HepG2 (cell line): ENCODE results near the gene RNU11. TPM values are rescaled to one million over a fixed set of nuclear protein-coding genes. Genes with fewer than 3 reads are reported as not detected.

Experiments used
- ARHGAP35 ChIP-seq: sonication (generic); formaldehyde crosslinking; IDR thresholded peaks from 2 replicates; pipeline ENCODE4 v1.9.0; 2022; ENCODE audit warnings: mild to moderate bottlenecking, inconsistent platforms, moderate library complexity, missing genetic modification reagents, borderline replicate concordance
- ELF1 ChIP-seq: sonication (generic); formaldehyde crosslinking; IDR thresholded peaks from 2 replicates; pipeline ENCODE4 v1.4.0; 2020; ENCODE audit warnings: missing genetic modification reagents
- HIVEP1 ChIP-seq: sonication (generic); formaldehyde crosslinking; IDR thresholded peaks from 2 replicates; pipeline ENCODE4 v1.4.0; 2020; ENCODE audit warnings: mild to moderate bottlenecking, missing genetic modification reagents
- KLF6 ChIP-seq: IDR thresholded peaks from 2 replicates; pipeline ENCODE4 v1.8.0; 2016; ENCODE audit warnings: missing biosample characterization, missing genetic modification reagents
- SIN3B ChIP-seq: fragments of 150-350 bp; IDR thresholded peaks from 2 replicates; pipeline ENCODE4 v1.6.1; 2014; ENCODE audit warnings: low read length
- SP2 ChIP-seq: sonication (generic); formaldehyde crosslinking; IDR thresholded peaks from 2 replicates; pipeline ENCODE4 v1.5.1; 2020; ENCODE audit warnings: mild to moderate bottlenecking, missing genetic modification reagents
- TCF12 ChIP-seq, 2 experiments: fragments of 450-650 bp in 1 of 2; sonication (generic) in 1 of 2; formaldehyde crosslinking in 1 of 2; IDR thresholded peaks; 2 replicates each; pipeline versions ENCODE4 v1.6.1 to v1.8.0; 2017 to 2022; ENCODE audit warnings: antibody characterized with exemption in 1 of 2, mild to moderate bottlenecking in 1 of 2, missing genetic modification reagents in 1 of 2, moderate library complexity in 1 of 2
- XRCC5 ChIP-seq: fragments of 200-400 bp; formaldehyde crosslinking; optimal IDR thresholded peaks from 2 replicates; pipeline ENCODE3; 2017; ENCODE audit warnings: mild to moderate bottlenecking, low read length
- ZBTB1 ChIP-seq: sonication (generic); formaldehyde crosslinking; IDR thresholded peaks from 2 replicates; pipeline ENCODE4 v1.4.0; 2020; ENCODE audit warnings: missing genetic modification reagents, borderline replicate concordance
- ZBTB26 ChIP-seq: IDR thresholded peaks from 2 replicates; pipeline ENCODE4 v1.6.1; 2016; ENCODE audit warnings: missing compliant biosample characterization, missing genetic modification reagents, borderline replicate concordance
- ZMAT5 ChIP-seq: sonication (generic); formaldehyde crosslinking; IDR thresholded peaks from 2 replicates; pipeline ENCODE4 v1.5.0; 2020; ENCODE audit warnings: mild to moderate bottlenecking, low read depth, missing genetic modification reagents, borderline replicate concordance
- ZNF331 ChIP-seq: sonication (generic); formaldehyde crosslinking; IDR thresholded peaks from 2 replicates; pipeline ENCODE4 v1.4.0; 2020; ENCODE audit warnings: missing genetic modification reagents
- ZNF558 ChIP-seq: sonication (generic); formaldehyde crosslinking; IDR thresholded peaks from 2 replicates; pipeline ENCODE4 v1.9.0; 2022; ENCODE audit warnings: mild to moderate bottlenecking, missing genetic modification reagents, borderline replicate concordance
- ZNF660 ChIP-seq: sonication (generic); formaldehyde crosslinking; IDR thresholded peaks from 2 replicates; pipeline ENCODE4 v1.5.1; 2020; ENCODE audit warnings: mild to moderate bottlenecking, low read depth, missing genetic modification reagents, borderline replicate concordance
- ZNF678 ChIP-seq: sonication (generic); formaldehyde crosslinking; IDR thresholded peaks from 2 replicates; pipeline ENCODE4 v1.4.0; 2020; ENCODE audit warnings: mild to moderate bottlenecking, missing genetic modification reagents
- ZNF687 ChIP-seq: sonication (generic); formaldehyde crosslinking; IDR thresholded peaks from 2 replicates; pipeline ENCODE4 v1.5.1; 2020; ENCODE audit warnings: mild to moderate bottlenecking, missing genetic modification reagents, moderate library complexity
- ZNF839 ChIP-seq: sonication (generic); formaldehyde crosslinking; IDR thresholded peaks from 2 replicates; pipeline ENCODE4 v1.4.0; 2020; ENCODE audit warnings: missing genetic modification reagents, mild to moderate bottlenecking, borderline replicate concordance
- polyA plus RNA-seq, 8 experiments: library from polyadenylated mRNA; depleted of rRNA in 3 of 8; stranded (reverse) in 7 of 8; unstranded in 1 of 8; fragments of >200 nt; fragmentation: Illumina TruSeq in 4 of 8; extraction: Trizol in 4 of 8; gene quantifications; 2 replicates each; pipeline versions ENCODE4 v1.2.1 to v1.2.3, GENCODE V29; 2011 to 2016; ENCODE audit warnings: low read depth in 4 of 8, missing spikeins in 1 of 8, mixed read lengths in 1 of 8; ENCODE audit not compliant: insufficient read depth in 1 of 8
- total RNA-seq, 5 experiments: library from RNA; depleted of rRNA; stranded (reverse); fragments of >200 nt; fragmentation: Illumina TruSeq; extraction: Trizol; gene quantifications; 2 replicates each; pipeline ENCODE4 v1.2.3, GENCODE V29; 2016; ENCODE audit warnings: low read depth in 1 of 5
- TF ChIP-seq, protein P1 (sequence below): IDR thresholded peaks from 2 replicates; pipeline ENCODE4 v1.6.1; 2012; ENCODE audit warnings: inconsistent platforms
- TF ChIP-seq, protein P2 (sequence below): IDR thresholded peaks from 2 replicates; pipeline ENCODE4 v1.4.0; 2020; ENCODE audit warnings: mild to moderate bottlenecking, missing genetic modification reagents

RNU11 gene
- total and polyA plus RNA-seq, 2 of the 13 experiments (the other 11 are each of a cell fraction or from before 2014, with no cell fraction given) = not detected

DNA sequence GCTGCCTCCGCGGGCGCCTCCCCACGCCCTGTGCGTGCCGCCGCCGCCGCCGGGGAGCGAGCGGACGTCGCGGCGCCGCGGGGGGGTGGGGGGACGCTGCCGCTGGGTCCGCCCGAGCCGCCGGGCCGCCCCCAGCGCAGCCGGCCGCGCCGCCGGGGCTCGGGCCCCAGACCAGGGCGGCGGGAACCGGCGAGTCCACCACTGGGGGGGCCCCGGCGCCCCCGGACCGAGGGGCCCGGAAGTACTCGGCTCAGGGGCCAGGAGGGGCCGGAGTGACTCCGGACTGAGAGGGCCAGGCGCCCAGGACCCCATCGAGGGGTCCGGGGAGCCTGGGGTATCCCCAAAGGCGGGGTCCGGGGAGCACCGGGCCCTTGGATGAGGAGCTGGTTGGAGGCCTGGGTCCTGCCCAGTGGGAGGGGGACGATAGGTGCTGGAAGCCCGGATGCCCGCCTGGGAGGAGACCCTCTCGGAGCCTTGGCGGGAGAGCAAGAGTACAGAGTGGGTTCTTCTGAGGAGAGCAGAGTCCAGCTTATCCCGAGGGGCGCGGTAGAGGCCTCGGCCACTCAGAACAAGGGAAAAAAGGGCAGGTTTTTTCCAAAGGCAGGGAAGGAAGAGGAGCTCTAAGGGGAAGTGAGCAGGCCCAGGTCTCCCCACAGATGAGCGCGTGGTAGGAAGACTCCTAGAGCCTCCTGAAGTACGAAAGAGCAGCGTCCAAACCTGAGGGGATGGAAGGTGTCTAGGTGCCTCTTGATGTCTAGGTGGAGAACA lies 20.7 kb downstream of the RNU11 start (continued):
- peak; percentile 57 for TF ChIP-seq ZNF687 (CRISPR knock-in tag)
- TF ChIP-seq ZNF839 (CRISPR knock-in tag) = no peak
- TF ChIP-seq ZNF678 (CRISPR knock-in tag) = no peak
- TF ChIP-seq ZBTB1 = no peak
- TF ChIP-seq TCF12 (IDR thresholded peaks at IDR 0.05) = no peak
- no peak for TF ChIP-seq TCF12 (CRISPR knock-in tag; IDR thresholded peaks at IDR 0.05)
- TF ChIP-seq ELF1 (CRISPR knock-in tag) = peak; percentile 29; the same call in 1 of the 2 replicates
- TF ChIP-seq ZBTB26 (CRISPR knock-in tag) = no peak
- no peak for TF ChIP-seq SP2 (CRISPR knock-in tag)
- no peak for TF ChIP-seq ZMAT5 (CRISPR knock-in tag)
- TF ChIP-seq XRCC5 = peak; percentile 32
- TF ChIP-seq ARHGAP35 (CRISPR knock-in tag) = no peak
- TF ChIP-seq, protein P1, sequence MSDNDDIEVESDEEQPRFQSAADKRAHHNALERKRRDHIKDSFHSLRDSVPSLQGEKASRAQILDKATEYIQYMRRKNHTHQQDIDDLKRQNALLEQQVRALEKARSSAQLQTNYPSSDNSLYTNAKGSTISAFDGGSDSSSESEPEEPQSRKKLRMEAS = peak; percentile 41; the same call in 1 of the 2 replicates
- no peak for TF ChIP-seq SIN3B
- TF ChIP-seq ZNF558 (CRISPR knock-in tag) = peak; percentile 51; the same call in 1 of the 2 replicates
- TF ChIP-seq HIVEP1 (CRISPR knock-in tag) = no peak
- no peak for TF ChIP-seq ZNF660 (CRISPR knock-in tag)
- TF ChIP-seq ZNF331 (CRISPR knock-in tag) = no peak
- TF ChIP-seq KLF6 = no peak
- TF ChIP-seq, protein P2, sequence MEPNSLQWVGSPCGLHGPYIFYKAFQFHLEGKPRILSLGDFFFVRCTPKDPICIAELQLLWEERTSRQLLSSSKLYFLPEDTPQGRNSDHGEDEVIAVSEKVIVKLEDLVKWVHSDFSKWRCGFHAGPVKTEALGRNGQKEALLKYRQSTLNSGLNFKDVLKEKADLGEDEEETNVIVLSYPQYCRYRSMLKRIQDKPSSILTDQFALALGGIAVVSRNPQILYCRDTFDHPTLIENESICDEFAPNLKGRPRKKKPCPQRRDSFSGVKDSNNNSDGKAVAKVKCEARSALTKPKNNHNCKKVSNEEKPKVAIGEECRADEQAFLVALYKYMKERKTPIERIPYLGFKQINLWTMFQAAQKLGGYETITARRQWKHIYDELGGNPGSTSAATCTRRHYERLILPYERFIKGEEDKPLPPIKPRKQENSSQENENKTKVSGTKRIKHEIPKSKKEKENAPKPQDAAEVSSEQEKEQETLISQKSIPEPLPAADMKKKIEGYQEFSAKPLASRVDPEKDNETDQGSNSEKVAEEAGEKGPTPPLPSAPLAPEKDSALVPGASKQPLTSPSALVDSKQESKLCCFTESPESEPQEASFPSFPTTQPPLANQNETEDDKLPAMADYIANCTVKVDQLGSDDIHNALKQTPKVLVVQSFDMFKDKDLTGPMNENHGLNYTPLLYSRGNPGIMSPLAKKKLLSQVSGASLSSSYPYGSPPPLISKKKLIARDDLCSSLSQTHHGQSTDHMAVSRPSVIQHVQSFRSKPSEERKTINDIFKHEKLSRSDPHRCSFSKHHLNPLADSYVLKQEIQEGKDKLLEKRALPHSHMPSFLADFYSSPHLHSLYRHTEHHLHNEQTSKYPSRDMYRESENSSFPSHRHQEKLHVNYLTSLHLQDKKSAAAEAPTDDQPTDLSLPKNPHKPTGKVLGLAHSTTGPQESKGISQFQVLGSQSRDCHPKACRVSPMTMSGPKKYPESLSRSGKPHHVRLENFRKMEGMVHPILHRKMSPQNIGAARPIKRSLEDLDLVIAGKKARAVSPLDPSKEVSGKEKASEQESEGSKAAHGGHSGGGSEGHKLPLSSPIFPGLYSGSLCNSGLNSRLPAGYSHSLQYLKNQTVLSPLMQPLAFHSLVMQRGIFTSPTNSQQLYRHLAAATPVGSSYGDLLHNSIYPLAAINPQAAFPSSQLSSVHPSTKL (CRISPR knock-in tag) = no peak
